Measurements from ENCODE around the gene C16orf82.

C16orf82 gene

DNA sequence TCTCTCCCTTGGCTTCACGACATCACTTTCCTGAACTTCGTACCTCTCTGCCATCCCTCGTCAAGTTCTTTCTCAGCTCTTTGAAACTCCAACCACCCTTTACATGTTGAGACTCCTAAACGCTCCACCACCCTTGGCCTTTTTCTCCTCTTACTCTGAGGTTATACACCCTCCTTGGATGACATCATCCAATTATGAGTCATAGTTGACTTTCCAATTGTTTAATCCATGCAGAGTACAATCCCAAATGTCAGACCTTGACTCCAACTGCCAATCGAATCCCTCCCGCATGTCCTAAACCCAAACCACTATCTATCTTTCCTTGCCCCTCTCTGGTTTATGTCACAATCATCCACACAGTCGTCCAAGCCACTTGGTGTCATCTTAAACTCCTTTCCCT lies 18.4 kb upstream of the C16orf82 start:
- TF ChIP-seq, protein P1, sequence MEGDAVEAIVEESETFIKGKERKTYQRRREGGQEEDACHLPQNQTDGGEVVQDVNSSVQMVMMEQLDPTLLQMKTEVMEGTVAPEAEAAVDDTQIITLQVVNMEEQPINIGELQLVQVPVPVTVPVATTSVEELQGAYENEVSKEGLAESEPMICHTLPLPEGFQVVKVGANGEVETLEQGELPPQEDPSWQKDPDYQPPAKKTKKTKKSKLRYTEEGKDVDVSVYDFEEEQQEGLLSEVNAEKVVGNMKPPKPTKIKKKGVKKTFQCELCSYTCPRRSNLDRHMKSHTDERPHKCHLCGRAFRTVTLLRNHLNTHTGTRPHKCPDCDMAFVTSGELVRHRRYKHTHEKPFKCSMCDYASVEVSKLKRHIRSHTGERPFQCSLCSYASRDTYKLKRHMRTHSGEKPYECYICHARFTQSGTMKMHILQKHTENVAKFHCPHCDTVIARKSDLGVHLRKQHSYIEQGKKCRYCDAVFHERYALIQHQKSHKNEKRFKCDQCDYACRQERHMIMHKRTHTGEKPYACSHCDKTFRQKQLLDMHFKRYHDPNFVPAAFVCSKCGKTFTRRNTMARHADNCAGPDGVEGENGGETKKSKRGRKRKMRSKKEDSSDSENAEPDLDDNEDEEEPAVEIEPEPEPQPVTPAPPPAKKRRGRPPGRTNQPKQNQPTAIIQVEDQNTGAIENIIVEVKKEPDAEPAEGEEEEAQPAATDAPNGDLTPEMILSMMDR (IDR thresholded peaks at IDR 0.05; ENCODE audit: insufficient read depth, low read length, poor library complexity, severe bottlenecking) = no peak
- no peak for DNase-seq (ENCODE audit: extremely low read depth, insufficient read length)

DNA sequence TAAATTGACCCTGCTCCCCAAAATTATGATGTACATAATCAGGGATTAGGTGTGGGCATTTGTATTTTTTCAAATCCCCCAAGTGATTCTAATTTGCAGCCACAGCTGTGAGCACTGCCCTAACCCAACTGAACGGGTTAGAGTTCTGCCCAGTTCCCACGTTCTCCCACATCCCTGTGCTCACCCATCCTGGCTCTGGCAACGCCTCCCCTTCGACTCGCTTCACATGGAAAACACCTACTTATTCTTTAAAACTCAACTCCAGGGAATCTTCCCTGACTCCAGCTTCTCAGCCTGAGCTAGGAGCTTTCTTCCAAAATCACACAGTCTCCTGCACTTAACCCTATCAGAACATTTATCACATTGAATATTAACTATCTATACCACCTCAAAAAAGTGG lies 17.6 kb upstream of the C16orf82 start:
- TF ChIP-seq, protein P1 (IDR thresholded peaks at IDR 0.05; ENCODE audit: insufficient read depth, low read length, poor library complexity, severe bottlenecking) = no peak
- no peaks in the 10 kb centered on the region for H3K36me3 ChIP-seq (ENCODE audit: control insufficient read depth, insufficient read depth, low read length)
- no peak for DNase-seq (ENCODE audit: extremely low read depth, insufficient read length)
- no peak overlapping the region for H3K4me3 ChIP-seq (replicated peaks; ENCODE audit: low read depth, low read length)
- H3K27me3 ChIP-seq (replicated peaks; ENCODE audit: control insufficient read depth, insufficient read depth, low read length) = no peaks in the 10 kb centered on the region

More for the DNA sequence above, 18.4 kb upstream of the C16orf82 start:
- Histone ChIP-seq H3K4me3 (replicated peaks; ENCODE audit: low read depth, low read length) (no peak overlapping the region), H3K36me3 (ENCODE audit: control insufficient read depth, insufficient read depth, low read length) (no peaks in the 10 kb centered on the region), H3K27me3 (replicated peaks; ENCODE audit: control insufficient read depth, insufficient read depth, low read length) (no peaks in the 10 kb centered on the region)

DNA sequence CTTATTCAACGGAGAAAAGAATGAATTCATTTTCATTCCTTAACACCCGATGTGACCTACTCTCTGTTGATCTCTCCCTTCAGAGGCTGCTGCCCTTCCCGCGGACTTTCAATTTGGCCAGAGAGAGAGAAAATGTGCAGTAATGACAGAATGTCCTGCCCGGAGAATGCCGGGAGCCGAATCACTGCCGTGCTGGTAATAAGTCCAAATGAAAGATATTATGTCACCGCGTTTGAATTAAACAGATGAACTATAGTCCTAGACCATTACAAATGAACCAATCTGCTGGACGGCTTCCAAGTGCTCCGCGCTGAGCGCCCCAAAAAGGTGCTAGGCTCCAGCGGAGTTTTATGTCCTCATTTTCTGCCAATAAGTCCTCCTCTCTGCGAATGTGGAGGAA lies 14.7 kb upstream of the C16orf82 start:
- TF ChIP-seq, protein P1 (IDR thresholded peaks at IDR 0.05; ENCODE audit: insufficient read depth, low read length, poor library complexity, severe bottlenecking) = no peak
- Histone ChIP-seq H3K4me3 (replicated peaks; ENCODE audit: low read depth, low read length) (no peak overlapping the region), H3K27me3 (replicated peaks; ENCODE audit: control insufficient read depth, insufficient read depth, low read length) (no peaks in the 10 kb centered on the region), H3K36me3 (ENCODE audit: control insufficient read depth, insufficient read depth, low read length) (no peaks in the 10 kb centered on the region)
- DNase-seq (ENCODE audit: extremely low read depth, insufficient read length) = no peak

DNA sequence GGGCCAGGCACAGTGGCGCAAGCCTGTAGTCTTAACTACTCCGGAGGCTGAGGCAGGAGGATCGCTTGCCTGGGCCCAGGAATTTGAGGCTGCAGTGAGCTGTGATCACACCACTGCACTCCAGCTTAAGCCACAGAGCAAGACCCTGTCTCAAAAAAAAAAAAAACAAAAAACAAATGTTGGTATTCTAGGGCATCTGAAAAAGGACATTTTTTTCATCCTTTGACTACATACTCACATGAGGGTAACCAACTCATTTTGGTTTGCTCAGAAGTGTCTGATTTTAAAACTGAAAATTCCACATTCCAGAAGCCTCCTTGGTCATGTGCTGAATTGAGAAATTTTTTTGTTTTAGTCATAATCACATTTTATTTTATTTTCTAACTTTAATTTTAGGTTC lies 12.7 kb upstream of the C16orf82 start:
- Histone ChIP-seq H3K4me3 (replicated peaks; ENCODE audit: low read depth, low read length) (no peak overlapping the region), H3K36me3 (ENCODE audit: control insufficient read depth, insufficient read depth, low read length) (no peaks in the 10 kb centered on the region), H3K27me3 (replicated peaks; ENCODE audit: control insufficient read depth, insufficient read depth, low read length) (no peaks in the 10 kb centered on the region)
- TF ChIP-seq, protein P1 (IDR thresholded peaks at IDR 0.05; ENCODE audit: insufficient read depth, low read length, poor library complexity, severe bottlenecking) = no peak
- DNase-seq (ENCODE audit: extremely low read depth, insufficient read length) = no peak

DNA sequence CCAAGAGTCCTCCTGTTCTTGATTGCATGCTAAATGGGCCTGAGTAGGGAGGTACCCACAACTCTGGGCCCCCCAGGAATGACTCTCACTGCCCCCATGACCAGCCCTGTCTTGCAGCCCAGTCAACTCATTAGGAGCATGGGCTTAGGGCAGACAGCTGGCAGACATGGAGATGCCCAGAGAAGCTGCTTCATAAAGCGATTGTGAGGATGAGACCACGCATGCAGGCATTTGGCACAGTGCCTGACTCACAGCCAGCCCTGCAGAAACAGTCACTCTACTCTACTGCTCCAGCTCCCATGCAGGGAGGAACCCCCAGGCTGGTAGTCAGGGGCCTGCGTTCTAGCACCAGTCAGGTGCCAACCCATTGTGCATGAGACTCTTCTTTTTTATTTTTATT lies 8.4 kb upstream of the C16orf82 start:
- Histone ChIP-seq H3K27me3 (replicated peaks; ENCODE audit: control insufficient read depth, insufficient read depth, low read length) (no peaks in the 10 kb centered on the region), H3K36me3 (ENCODE audit: control insufficient read depth, insufficient read depth, low read length) (no peaks in the 10 kb centered on the region), H3K4me3 (replicated peaks; ENCODE audit: low read depth, low read length) (no peak overlapping the region)
- no peak for DNase-seq (ENCODE audit: extremely low read depth, insufficient read length)
- TF ChIP-seq, protein P1 (IDR thresholded peaks at IDR 0.05; ENCODE audit: insufficient read depth, low read length, poor library complexity, severe bottlenecking) = no peak

DNA sequence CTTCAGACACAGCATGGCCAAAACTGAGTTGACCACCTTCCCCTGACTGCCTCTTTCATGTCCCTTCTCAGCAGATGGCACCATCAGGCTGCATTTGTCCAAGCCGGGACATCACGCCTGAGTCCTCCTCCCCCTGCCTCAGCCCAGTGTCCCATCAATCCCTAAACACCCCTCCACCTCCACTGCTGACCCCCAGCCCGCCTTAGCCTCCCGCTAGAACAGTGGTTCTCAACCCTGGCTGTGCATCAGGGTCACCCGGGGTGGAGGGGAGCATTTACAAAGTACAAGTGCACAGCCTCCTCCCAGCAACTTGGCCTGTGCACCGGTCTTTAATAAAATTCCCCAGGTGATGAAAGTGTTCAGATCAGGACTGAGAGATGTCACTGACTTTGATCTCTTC lies 4.0 kb downstream of the C16orf82 start:
- TF ChIP-seq, protein P1 (IDR thresholded peaks at IDR 0.05; ENCODE audit: insufficient read depth, low read length, poor library complexity, severe bottlenecking) = no peak
- Histone ChIP-seq H3K36me3 (ENCODE audit: control insufficient read depth, insufficient read depth, low read length) (no peaks in the 10 kb centered on the region), H3K27me3 (replicated peaks; ENCODE audit: control insufficient read depth, insufficient read depth, low read length) (no peaks in the 10 kb centered on the region; the same call in none of the 2 replicates), H3K4me3 (replicated peaks; ENCODE audit: low read depth, low read length) (no peak overlapping the region)
- no peak for DNase-seq (ENCODE audit: extremely low read depth, insufficient read length)
